Measurements from ENCODE around the gene RUVBL2.

DNA sequence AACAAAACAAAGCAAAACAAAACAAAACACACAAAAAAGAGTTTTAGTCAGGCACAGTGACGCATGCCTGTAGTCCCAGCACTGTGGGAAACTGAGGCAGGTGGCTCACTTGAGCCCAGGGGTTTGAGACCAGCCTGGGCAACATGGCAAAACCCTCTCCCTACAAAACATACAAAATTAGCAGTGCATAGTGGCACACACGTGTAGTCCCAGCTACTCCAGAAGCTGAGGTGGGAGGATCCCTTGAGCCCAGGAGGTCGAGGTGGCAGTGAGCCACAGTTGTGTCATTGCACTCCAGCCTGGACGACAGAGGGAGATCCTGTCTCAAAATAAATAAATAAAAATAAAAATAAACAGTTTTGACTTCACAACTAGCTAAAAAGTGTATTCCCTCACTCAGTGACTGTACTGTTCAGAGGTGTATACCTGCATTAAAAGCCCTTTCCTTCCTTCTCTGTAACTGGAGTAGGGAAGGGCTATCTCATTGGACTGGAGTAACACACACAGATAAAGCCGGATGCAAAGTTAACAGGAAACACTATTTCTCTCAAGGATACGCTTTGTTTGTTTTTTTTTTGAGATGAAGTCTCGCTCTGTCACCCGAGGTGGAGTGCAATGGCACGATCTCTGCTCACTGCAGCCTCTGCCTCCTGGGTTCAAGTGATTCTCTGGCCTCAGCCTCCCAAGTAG is 42.7 kb upstream of the RUVBL2 start:
- TF ChIP-seq, protein P1, sequence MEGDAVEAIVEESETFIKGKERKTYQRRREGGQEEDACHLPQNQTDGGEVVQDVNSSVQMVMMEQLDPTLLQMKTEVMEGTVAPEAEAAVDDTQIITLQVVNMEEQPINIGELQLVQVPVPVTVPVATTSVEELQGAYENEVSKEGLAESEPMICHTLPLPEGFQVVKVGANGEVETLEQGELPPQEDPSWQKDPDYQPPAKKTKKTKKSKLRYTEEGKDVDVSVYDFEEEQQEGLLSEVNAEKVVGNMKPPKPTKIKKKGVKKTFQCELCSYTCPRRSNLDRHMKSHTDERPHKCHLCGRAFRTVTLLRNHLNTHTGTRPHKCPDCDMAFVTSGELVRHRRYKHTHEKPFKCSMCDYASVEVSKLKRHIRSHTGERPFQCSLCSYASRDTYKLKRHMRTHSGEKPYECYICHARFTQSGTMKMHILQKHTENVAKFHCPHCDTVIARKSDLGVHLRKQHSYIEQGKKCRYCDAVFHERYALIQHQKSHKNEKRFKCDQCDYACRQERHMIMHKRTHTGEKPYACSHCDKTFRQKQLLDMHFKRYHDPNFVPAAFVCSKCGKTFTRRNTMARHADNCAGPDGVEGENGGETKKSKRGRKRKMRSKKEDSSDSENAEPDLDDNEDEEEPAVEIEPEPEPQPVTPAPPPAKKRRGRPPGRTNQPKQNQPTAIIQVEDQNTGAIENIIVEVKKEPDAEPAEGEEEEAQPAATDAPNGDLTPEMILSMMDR (IDR thresholded peaks at IDR 0.05): no peak
- no peak for TF ChIP-seq EP300 (IDR thresholded peaks at IDR 0.05)
